Peyer's patch (tissue), 4 donors: ENCODE data around the gene MAP3K5. TPM values are rescaled to one million over a fixed set of nuclear protein-coding genes. Genes with fewer than 3 reads are reported as not detected.

ENCODE experiments used
- DNase-seq, 3 donors: peaks; one replicate each; pipeline ENCODE4 v3.0.0-alpha.2; 2017 to 2019
- H3K27ac ChIP-seq, 4 donors: fragments of 200-600 bp; sonication (generic); one replicate each; pipeline ENCODE4 v1.5.1; 2016 to 2019
- H3K27me3 ChIP-seq, 2 donors: fragments of 200-600 bp; sonication (generic); one replicate each; pipeline ENCODE4 v1.5.1; 2019
- H3K36me3 ChIP-seq, 3 donors: fragments of 200-600 bp; sonication (generic); one replicate each; pipeline ENCODE4 v1.5.1; 2016 to 2019
- H3K4me1 ChIP-seq, 4 donors: fragments of 200-600 bp; sonication (generic); one replicate each; pipeline ENCODE4 v1.5.1; 2016 to 2019
- H3K4me3 ChIP-seq, 4 donors: fragments of 200-600 bp; sonication (generic); 1 replicate in 3 of 4; 2 replicates in 1 of 4; pipeline ENCODE4 v1.5.1; 2016 to 2019; ENCODE audit warnings: mild to moderate bottlenecking in 1 of 4
- H3K9me3 ChIP-seq, 4 donors: fragments of 200-600 bp; sonication (generic); one replicate each; pipeline ENCODE4 v1.5.1; 2016 to 2019; ENCODE audit warnings: mild to moderate bottlenecking in 1 of 4
- POLR2A ChIP-seq, 2 donors: fragments of 450-650 bp; IDR thresholded peaks; one replicate each; pipeline ENCODE4 v1.5.1; 2017; ENCODE audit warnings: antibody characterized with exemption in 2 of 2, mild to moderate bottlenecking in 2 of 2, moderate library complexity in 2 of 2
- total RNA-seq, 4 donors: library from RNA; depleted of rRNA; stranded (reverse); fragments of >200 nt; gene quantifications; one replicate each; pipeline ENCODE4 v1.1.0, GENCODE V29; 2016
- TF ChIP-seq, protein P1 (sequence below), 6 experiments: fragments of 450-650 bp in 4 of 6; fragments of 200-600 bp in 2 of 6; sonication (generic) in 1 of 6; IDR thresholded peaks; one replicate each; pipeline ENCODE4 v1.5.1; 2017 to 2019; ENCODE audit warnings: antibody characterized with exemption in 6 of 6, mild to moderate bottlenecking in 3 of 6, moderate library complexity in 1 of 6

The MAP3K5 gene
- total RNA-seq, 4 donors from 2014 or later: 14.2 to 46.2 (median 23.2) TPM

DNA sequence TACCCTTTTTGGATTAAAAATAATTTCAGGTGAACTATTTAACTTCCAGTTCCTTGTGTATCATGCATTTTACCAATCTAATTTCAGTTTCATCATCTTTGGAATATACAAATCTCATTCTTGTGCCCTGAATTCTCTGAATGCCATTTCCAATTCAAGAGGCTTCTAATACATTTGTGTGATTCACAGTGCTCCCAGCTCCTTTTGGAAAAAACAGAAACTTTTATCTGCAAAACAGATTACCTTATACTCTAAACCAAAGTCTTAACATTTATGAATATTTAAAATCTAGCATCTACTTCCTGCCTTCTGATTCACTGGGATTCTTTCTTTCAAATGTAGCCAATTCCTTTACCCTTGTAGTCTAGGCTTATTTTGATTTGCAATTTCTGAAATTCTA is 19.0 kb upstream of the MAP3K5 start:
- Histone ChIP-seq H3K4me1 (no peaks in the 10 kb centered on the region), H3K27me3 (no peaks in the 10 kb centered on the region), H3K9me3 (no peaks in the 10 kb centered on the region), H3K4me3 (no peak overlapping the region), H3K27ac (no peak overlapping the region), H3K36me3 (no peaks in the 10 kb centered on the region)
- TF ChIP-seq, protein P1, sequence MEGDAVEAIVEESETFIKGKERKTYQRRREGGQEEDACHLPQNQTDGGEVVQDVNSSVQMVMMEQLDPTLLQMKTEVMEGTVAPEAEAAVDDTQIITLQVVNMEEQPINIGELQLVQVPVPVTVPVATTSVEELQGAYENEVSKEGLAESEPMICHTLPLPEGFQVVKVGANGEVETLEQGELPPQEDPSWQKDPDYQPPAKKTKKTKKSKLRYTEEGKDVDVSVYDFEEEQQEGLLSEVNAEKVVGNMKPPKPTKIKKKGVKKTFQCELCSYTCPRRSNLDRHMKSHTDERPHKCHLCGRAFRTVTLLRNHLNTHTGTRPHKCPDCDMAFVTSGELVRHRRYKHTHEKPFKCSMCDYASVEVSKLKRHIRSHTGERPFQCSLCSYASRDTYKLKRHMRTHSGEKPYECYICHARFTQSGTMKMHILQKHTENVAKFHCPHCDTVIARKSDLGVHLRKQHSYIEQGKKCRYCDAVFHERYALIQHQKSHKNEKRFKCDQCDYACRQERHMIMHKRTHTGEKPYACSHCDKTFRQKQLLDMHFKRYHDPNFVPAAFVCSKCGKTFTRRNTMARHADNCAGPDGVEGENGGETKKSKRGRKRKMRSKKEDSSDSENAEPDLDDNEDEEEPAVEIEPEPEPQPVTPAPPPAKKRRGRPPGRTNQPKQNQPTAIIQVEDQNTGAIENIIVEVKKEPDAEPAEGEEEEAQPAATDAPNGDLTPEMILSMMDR (IDR thresholded peaks at IDR 0.05): no peak
- TF ChIP-seq POLR2A (IDR thresholded peaks at IDR 0.05): no peak
- DNase-seq: no peak

DNA sequence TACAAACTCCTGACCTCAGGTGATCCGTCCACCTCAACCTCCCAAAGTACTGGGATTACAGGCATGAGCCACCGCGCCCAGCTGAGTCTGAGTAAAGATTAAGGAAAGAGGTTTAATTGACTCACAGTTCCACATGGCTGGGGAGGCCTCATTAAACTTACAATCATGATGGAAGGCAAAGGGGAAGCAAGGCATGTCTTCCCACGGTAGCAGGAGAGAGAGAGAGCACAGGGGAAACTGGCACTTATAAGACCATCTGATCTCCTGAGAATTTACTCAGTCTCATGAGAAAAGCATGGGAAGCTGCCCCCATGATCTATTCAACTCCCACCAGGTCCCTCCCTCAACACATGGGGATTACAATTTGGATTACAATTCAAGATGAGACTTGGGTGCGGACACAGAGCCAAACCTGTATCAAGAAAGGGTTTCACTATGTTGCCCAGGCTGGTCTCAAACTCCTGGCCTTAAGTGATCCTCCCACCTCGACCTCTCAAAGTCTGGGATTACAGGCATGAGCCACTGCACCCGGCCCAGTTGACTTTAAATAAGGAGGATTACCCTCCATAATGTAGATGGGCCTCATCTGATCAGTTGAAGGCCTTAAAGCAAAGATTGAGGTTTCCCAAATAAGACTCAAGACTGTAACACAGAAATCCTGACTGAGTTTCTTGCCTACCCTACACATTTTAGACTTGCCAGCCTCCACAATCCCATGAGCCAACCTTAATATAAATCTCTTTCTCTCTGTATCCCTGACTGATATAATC is 17.0 kb upstream of the MAP3K5 start:
- Histone ChIP-seq H3K4me3 (no peak overlapping the region), H3K4me1 (no peaks in the 10 kb centered on the region), H3K27me3 (no peaks in the 10 kb centered on the region), H3K27ac (no peak overlapping the region), H3K9me3 (no peaks in the 10 kb centered on the region), H3K36me3 (no peaks in the 10 kb centered on the region)
- DNase-seq: no peak
- TF ChIP-seq POLR2A (IDR thresholded peaks at IDR 0.05): no peak
- TF ChIP-seq, protein P1 (IDR thresholded peaks at IDR 0.05): no peak

GRCh38 chr6:136803608-136804007 is 11.3 kb upstream of the MAP3K5 start:
- TF ChIP-seq, protein P1 (IDR thresholded peaks at IDR 0.05): no peak
- TF ChIP-seq POLR2A (IDR thresholded peaks at IDR 0.05): no peak
- Histone ChIP-seq H3K9me3 (no peaks in the 10 kb centered on the region), H3K4me1 (no peaks in the 10 kb centered on the region), H3K36me3 (no peaks in the 10 kb centered on the region), H3K4me3 (no peak overlapping the region), H3K27me3 (no peaks in the 10 kb centered on the region), H3K27ac (no peak overlapping the region)
- DNase-seq: no peak

- Histone ChIP-seq H3K4me1 (no peaks in the 10 kb centered on the region), H3K27me3 (no peaks in the 10 kb centered on the region), H3K36me3 (no peaks in the 10 kb centered on the region), H3K9me3 (no peaks in the 10 kb centered on the region), H3K27ac (no peak overlapping the region), H3K4me3 (no peak overlapping the region)
- DNase-seq: no peak
- TF ChIP-seq, protein P1 (IDR thresholded peaks at IDR 0.05): no peak
- no peak for TF ChIP-seq POLR2A (IDR thresholded peaks at IDR 0.05)
These were observed 9.3 kb upstream of the MAP3K5 start for GRCh38 chr6:136801581-136801980.

GRCh38 chr6:136798044-136798443 is 5.8 kb upstream of the MAP3K5 start:
- Histone ChIP-seq H3K4me3 (no peak overlapping the region), H3K27ac (no peak overlapping the region), H3K4me1 (peaks cover 0 to 7% (median 0%) of the 10 kb centered on the region in 4 donors), H3K36me3 (no peaks in the 10 kb centered on the region), H3K27me3 (no peaks in the 10 kb centered on the region), H3K9me3 (no peaks in the 10 kb centered on the region)
- TF ChIP-seq, protein P1 (IDR thresholded peaks at IDR 0.05): no peak
- no peak for TF ChIP-seq POLR2A (IDR thresholded peaks at IDR 0.05)
- DNase-seq: no peak
